Parathyroid adenoma (tissue), 2 donors: ENCODE measurements around the gene DPYSL4.

Experiments used
- H2AFZ ChIP-seq: fragments of 300-600 bp; sonication (generic); one replicate; pipeline ENCODE4 v1.7.0; 2017; ENCODE audit warnings: antibody characterized with exemption, mild to moderate bottlenecking
- H3K27ac ChIP-seq: fragments of 300-600 bp; sonication (generic); one replicate; pipeline ENCODE4 v1.7.0; 2017
- H3K27me3 ChIP-seq: fragments of 300-600 bp; sonication (generic); one replicate; pipeline ENCODE4 v1.7.0; 2017; ENCODE audit warnings: low read length; ENCODE audit not compliant: control insufficient read depth, insufficient read depth
- H3K36me3 ChIP-seq: fragments of 300-600 bp; sonication (generic); one replicate; pipeline ENCODE4 v1.7.0; 2017; ENCODE audit warnings: low read length; ENCODE audit not compliant: control insufficient read depth, insufficient read depth
- H3K4me1 ChIP-seq: fragments of 300-600 bp; sonication (generic); one replicate; pipeline ENCODE4 v1.7.0; 2017; ENCODE audit warnings: control low read depth
- H3K4me2 ChIP-seq: fragments of 300-600 bp; sonication (generic); one replicate; pipeline ENCODE4 v1.7.0; 2017; ENCODE audit warnings: low read length
- H3K4me3 ChIP-seq: fragments of 300-600 bp; sonication (generic); one replicate; pipeline ENCODE4 v1.7.0; 2017; ENCODE audit warnings: low read depth, low read length
- H3K79me2 ChIP-seq: fragments of 300-600 bp; sonication (generic); one replicate; pipeline ENCODE4 v1.7.0; 2017; ENCODE audit warnings: control low read depth
- H3K9ac ChIP-seq: fragments of 300-600 bp; sonication (generic); one replicate; pipeline ENCODE4 v1.7.0; 2017; ENCODE audit warnings: mild to moderate bottlenecking
- H3K9me3 ChIP-seq: fragments of 300-600 bp; sonication (generic); one replicate; pipeline ENCODE4 v1.7.0; 2017; ENCODE audit warnings: low read length; ENCODE audit not compliant: control insufficient read depth
- TF ChIP-seq, protein P1 (sequence below): fragments of 300-600 bp; sonication (generic); IDR thresholded peaks from one replicate; pipeline ENCODE4 v1.7.0; 2017; ENCODE audit warnings: antibody characterized with exemption, mild to moderate bottlenecking
- donor health status: primary hyperparathyroidism.

DPYSL4 gene

DNA sequence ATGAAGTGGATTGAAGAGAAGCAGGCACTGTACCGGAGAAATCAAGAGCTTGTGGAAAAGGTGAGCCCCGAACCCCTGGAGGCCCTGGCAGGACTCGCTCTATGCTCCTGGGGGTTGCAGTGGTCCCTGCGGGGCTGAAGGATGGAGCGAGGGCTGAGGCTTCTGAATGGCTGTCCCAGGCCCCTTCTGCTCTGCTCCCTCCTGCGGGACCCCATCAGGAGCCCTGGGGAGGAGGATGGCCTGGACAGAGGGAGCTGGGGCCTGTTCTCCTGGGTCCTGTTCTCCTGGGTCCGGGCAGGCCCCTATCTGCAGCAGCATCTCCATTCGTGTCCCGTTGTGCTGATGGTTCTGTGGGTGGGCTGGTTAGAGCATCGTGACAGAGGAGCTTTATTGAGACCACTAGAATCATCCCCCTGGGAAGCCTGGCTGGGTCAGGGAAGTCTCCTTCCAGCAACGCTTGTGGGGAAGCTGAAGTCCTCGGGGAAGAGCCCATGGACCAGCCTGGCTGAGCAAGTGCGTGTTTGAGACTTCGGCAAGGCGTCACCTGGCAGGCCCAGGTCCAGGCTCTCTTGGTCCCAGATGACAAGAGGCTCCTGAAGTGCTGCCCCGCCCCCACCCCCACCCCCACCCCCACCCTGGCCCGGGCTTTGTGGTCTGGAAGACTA lies 41.1 kb upstream of the DPYSL4 start:
- no peaks in the 10 kb centered on the region for H3K36me3 ChIP-seq
- no peaks in the 10 kb centered on the region for H3K4me1 ChIP-seq
- TF ChIP-seq, protein P1, sequence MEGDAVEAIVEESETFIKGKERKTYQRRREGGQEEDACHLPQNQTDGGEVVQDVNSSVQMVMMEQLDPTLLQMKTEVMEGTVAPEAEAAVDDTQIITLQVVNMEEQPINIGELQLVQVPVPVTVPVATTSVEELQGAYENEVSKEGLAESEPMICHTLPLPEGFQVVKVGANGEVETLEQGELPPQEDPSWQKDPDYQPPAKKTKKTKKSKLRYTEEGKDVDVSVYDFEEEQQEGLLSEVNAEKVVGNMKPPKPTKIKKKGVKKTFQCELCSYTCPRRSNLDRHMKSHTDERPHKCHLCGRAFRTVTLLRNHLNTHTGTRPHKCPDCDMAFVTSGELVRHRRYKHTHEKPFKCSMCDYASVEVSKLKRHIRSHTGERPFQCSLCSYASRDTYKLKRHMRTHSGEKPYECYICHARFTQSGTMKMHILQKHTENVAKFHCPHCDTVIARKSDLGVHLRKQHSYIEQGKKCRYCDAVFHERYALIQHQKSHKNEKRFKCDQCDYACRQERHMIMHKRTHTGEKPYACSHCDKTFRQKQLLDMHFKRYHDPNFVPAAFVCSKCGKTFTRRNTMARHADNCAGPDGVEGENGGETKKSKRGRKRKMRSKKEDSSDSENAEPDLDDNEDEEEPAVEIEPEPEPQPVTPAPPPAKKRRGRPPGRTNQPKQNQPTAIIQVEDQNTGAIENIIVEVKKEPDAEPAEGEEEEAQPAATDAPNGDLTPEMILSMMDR: no peak
- H3K4me2 ChIP-seq: no peak overlapping the region
- H2AFZ ChIP-seq: no peak overlapping the region
- no peaks in the 10 kb centered on the region for H3K27me3 ChIP-seq
- H3K9me3 ChIP-seq: no peaks in the 10 kb centered on the region
- no peak overlapping the region for H3K9ac ChIP-seq
- H3K79me2 ChIP-seq: no peaks in the 10 kb centered on the region
- no peak overlapping the region for H3K27ac ChIP-seq
- no peak overlapping the region for H3K4me3 ChIP-seq

DNA sequence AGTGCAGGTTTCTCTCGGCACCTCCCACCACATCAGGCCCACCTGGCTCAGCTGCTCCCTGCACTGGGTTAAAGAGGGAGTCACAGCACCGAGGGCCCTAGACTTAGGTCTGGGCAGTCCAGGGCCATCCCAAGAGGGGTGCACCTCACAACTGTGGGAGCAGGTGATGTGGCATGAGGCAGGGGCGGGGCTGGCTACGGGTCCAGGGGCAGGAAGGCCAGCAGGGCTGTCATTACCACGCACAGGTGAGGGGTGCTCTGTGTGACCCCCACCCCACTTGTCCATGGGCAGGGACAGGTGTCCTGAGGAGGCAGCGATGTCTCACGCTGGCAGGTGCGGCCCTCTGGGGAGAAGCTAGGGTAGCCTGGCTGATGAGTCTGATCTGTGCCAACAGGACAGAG lies 40.5 kb upstream of the DPYSL4 start:
- no peak overlapping the region for H2AFZ ChIP-seq
- no peaks in the 10 kb centered on the region for H3K4me1 ChIP-seq
- no peak overlapping the region for H3K9ac ChIP-seq
- TF ChIP-seq, protein P1: no peak
- H3K79me2 ChIP-seq: no peaks in the 10 kb centered on the region
- no peaks in the 10 kb centered on the region for H3K36me3 ChIP-seq
- H3K9me3 ChIP-seq: no peaks in the 10 kb centered on the region
- H3K4me2 ChIP-seq: no peak overlapping the region
- no peaks in the 10 kb centered on the region for H3K27me3 ChIP-seq
- H3K27ac ChIP-seq: no peak overlapping the region
- no peak overlapping the region for H3K4me3 ChIP-seq

DNA sequence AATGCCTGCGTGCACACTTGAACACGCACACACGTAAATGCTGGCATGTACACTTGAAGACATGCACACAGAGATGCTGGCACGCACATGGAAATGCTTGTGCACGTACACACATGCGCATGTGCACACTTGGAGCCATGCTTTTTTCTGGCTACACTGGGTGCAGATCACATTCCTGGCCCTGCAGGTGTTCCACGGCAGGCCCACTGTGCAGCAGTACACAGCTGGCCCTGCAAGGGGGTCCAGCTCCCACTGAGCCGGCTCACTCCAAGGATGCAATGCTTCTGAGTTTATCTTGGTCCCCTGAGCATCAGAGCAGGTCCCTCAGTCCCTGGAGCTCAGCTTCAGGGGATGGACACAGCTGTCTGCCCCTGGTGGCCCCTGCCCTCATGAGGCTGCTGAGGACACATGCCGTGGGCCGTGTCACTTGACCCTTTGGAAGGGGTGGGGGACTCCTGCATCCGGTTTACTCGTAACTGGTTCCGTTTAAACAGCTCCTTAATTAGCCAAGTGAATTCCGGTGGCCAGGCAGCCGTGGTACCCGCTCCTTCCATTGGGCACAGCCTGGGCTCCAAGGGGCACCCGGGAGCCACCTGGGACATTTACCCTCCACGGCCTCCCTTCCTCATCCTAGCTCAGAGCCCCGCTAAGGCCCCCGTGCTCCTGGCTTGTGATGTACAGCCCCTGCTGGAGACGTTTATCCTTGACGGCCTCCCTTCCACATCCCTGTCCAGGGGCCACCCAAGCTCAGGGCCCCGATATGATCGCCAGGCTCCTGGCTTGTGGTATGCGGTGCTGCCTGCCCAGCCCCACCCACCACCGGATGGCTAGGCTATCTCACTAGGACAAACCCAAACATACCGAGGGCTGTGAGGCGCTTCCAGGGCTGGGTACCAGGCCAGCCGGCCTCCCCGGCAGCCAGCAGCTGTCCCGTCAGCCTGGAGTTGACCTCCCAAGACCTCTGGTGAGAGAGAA lies 39.5 kb upstream of the DPYSL4 start:
- Histone ChIP-seq H3K36me3 (no peaks in the 10 kb centered on the region), H3K27ac (no peak overlapping the region), H3K79me2 (no peaks in the 10 kb centered on the region), H3K9ac (no peak overlapping the region), H3K4me2 (no peak overlapping the region), H2AFZ (no peak overlapping the region), H3K27me3 (no peaks in the 10 kb centered on the region), H3K4me3 (no peak overlapping the region), H3K4me1 (no peaks in the 10 kb centered on the region), H3K9me3 (no peaks in the 10 kb centered on the region)
- TF ChIP-seq, protein P1: no peak

DNA sequence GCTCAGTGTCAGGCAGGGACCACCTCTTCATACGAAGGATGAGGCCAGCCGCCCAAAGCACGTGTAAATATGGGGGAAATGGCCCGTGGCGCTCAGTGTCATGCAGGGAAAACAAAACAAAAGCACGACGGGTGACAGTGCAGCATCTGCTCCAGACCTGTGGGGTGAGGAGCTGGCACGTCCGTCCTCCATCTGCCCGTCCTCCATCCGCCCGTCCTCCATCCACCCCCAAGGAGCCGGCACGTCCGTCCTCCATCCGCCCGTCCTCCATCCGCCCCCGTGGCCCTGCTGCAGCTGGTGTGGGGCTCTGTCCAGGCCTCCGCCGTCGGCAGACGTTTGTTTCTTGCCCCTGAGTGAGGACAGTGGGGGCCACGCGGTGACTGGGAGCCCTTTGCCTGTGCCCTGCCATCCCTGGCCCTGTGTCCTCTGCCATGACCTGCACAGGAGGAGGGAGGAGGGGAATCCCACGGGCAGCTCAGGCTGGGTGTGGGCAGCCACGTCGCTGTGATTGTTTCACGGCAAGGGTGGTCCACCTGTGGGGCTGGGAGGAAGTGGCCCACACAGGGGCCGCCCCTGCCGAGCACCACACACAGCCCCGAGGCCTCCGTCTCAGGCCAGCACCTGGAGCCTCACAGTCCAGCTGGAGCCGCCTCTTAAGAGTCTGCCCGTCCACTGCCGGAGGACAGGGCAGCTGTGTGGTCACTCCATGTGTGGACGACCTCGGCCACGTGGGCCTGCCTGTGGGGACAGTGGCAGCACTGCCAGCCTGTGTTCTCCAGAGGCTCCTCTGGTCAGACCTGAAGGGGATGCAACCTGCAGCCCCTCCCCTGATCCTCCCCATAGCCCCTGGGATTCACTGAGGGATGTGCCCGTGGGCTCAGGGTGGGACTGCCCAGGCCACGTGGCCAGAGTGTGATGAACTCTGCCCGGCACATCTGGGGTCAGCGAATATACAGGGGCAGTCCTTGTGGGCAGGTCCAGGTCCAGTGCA lies 38.2 kb upstream of the DPYSL4 start:
- Histone ChIP-seq H2AFZ (no peak overlapping the region), H3K4me2 (no peak overlapping the region), H3K27me3 (no peaks in the 10 kb centered on the region), H3K4me3 (no peak overlapping the region), H3K9ac (no peak overlapping the region), H3K36me3 (no peaks in the 10 kb centered on the region), H3K9me3 (no peaks in the 10 kb centered on the region), H3K4me1 (no peaks in the 10 kb centered on the region), H3K27ac (no peak overlapping the region), H3K79me2 (no peaks in the 10 kb centered on the region)
- TF ChIP-seq, protein P1: no peak
